H1 (cell line): ENCODE data around the gene RFNG.

Experiments used
- EP300 ChIP-seq, 2 experiments: IDR thresholded peaks; 1 replicate in 1 of 2; 2 replicates in 1 of 2; pipeline ENCODE4 v1.6.1; 2011 to 2012; ENCODE audit warnings: low read depth in 2 of 2, low read length in 2 of 2, mild to moderate bottlenecking in 2 of 2, borderline replicate concordance in 1 of 2, inconsistent platforms in 1 of 2, moderate library complexity in 1 of 2
- HDAC6 ChIP-seq: IDR thresholded peaks from one replicate; pipeline ENCODE4 v1.7.1; 2012; ENCODE audit warnings: low read depth, mild to moderate bottlenecking, inconsistent platforms, low read length, moderate library complexity
- RFX5 ChIP-seq: IDR thresholded peaks from 2 replicates; pipeline ENCODE4 v1.6.1; 2011; ENCODE audit warnings: low read depth, low read length, improper control_type of control experiment, borderline replicate concordance
- TF ChIP-seq, protein P1 (sequence below), 3 experiments: IDR thresholded peaks; 1 replicate in 2 of 3; 2 replicates in 1 of 3; pipeline versions ENCODE4 v1.5.1 to v1.6.1; 2011; ENCODE audit warnings: low read length in 3 of 3, mild to moderate bottlenecking in 3 of 3, inconsistent platforms in 2 of 3, low read depth in 1 of 3, moderate library complexity in 1 of 3; ENCODE audit not compliant: insufficient read depth in 1 of 3; ENCODE audit errors: control extremely low read depth in 1 of 3

DNA sequence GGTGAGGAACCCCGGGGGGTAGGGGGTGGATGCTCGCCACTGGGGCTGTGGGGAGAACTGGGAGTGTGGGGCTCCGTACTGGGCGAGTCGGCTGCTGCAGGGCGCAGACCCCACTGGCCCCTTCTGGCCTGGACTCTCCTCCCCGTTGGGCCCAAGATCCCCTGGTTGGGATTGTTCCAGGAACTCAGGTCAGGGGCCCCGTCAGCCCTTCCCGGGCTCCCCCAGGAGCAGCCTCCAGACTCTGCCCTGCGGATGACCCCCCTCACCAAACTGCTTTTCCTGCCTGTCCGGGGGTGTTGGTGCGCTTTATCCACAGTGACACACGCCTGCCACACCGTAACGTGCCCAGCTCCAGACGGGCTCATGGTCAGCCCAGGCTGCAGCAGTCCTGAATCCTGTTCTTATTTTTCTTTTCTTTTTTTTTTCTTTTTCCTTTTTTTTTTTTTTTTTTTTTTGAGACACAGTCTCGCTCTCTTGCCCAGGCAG, 50.0 kb downstream of the RFNG start:
- TF ChIP-seq EP300 (IDR thresholded peaks at IDR 0.05; ENCODE audit: borderline replicate concordance in 1 of 2, low read depth in 2 of 2, low read length in 2 of 2) (no peak), HDAC6 (no peak), RFX5 (no peak)
- TF ChIP-seq, protein P1, sequence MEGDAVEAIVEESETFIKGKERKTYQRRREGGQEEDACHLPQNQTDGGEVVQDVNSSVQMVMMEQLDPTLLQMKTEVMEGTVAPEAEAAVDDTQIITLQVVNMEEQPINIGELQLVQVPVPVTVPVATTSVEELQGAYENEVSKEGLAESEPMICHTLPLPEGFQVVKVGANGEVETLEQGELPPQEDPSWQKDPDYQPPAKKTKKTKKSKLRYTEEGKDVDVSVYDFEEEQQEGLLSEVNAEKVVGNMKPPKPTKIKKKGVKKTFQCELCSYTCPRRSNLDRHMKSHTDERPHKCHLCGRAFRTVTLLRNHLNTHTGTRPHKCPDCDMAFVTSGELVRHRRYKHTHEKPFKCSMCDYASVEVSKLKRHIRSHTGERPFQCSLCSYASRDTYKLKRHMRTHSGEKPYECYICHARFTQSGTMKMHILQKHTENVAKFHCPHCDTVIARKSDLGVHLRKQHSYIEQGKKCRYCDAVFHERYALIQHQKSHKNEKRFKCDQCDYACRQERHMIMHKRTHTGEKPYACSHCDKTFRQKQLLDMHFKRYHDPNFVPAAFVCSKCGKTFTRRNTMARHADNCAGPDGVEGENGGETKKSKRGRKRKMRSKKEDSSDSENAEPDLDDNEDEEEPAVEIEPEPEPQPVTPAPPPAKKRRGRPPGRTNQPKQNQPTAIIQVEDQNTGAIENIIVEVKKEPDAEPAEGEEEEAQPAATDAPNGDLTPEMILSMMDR (IDR thresholded peaks at IDR 0.05; ENCODE audit: control extremely low read depth in 1 of 3, insufficient read depth in 1 of 3, low read depth in 1 of 3, low read length in 3 of 3): no peak
